GM21367 (cell line): Measurements from ENCODE around the gene EEF1AKMT4.
"Not testable (repeated sequence)": the region's sequence is repeated elsewhere in the genome, so short reads cannot be mapped to it uniquely, and the experiment has no call there.

Experiments
- ATAC-seq: cut with Tn5 transposase; IDR thresholded peaks from one replicate; pipeline ENCODE4 v1.9.1; 2021; ENCODE audit not compliant: unreplicated experiment

The EEF1AKMT4 gene

GRCh38 chr3:184259878-184260723 lies 10.6 kb downstream of the EEF1AKMT4 start:
- ATAC-seq, result no peak

GRCh38 chr3:184260724-184261269 lies 11.3 kb downstream of the EEF1AKMT4 start:
- ATAC-seq, result no peak

GRCh38 chr3:184261270-184261853 lies 11.9 kb downstream of the EEF1AKMT4 start, which contains the start of gene CAMK2N2:
Gene CAMK2N2, minus strand, starts transcription at chr3:184261553. Its CDS starts 268 bp downstream, at chr3:184261285.
- ATAC-seq, result no peak

GRCh38 chr3:184261854-184262763 lies 12.6 kb downstream of the EEF1AKMT4 start:
- no peak for ATAC-seq

- ATAC-seq, result no peak
Measured at GRCh38 chr3:184262764-184263179, 13.3 kb downstream of the EEF1AKMT4 start.

GRCh38 chr3:184267249-184267648 lies 17.8 kb downstream of the EEF1AKMT4 start:
- ATAC-seq, result not testable (repeated sequence)

- ATAC-seq, result no peak
Measured at GRCh38 chr3:184272269-184272668, 22.8 kb downstream of the EEF1AKMT4 start.

- no peak for ATAC-seq
Measured at GRCh38 chr3:184275381-184275701, 25.9 kb downstream of the EEF1AKMT4 start.

- no peak for ATAC-seq
Measured at GRCh38 chr3:184275961-184276910, 26.8 kb downstream of the EEF1AKMT4 start, which contains the start of gene ECE2. Gene ECE2, plus strand, starts transcription at chr3:184276022. Its CDS starts 132 bp downstream, at chr3:184276154.

GRCh38 chr3:184277366-184277765 lies 27.9 kb downstream of the EEF1AKMT4 start:
- no peak for ATAC-seq

GRCh38 chr3:184282941-184283340 lies 33.5 kb downstream of the EEF1AKMT4 start:
- ATAC-seq, result no peak

- ATAC-seq, result no peak
Measured at GRCh38 chr3:184283681-184284080, 34.2 kb downstream of the EEF1AKMT4 start.

GRCh38 chr3:184284696-184285095 lies 35.2 kb downstream of the EEF1AKMT4 start:
- ATAC-seq, result no peak

- no peak for ATAC-seq
Measured at GRCh38 chr3:184289426-184289938, 40.0 kb downstream of the EEF1AKMT4 start.

- ATAC-seq, result no peak
Measured at GRCh38 chr3:184290331-184290730, 40.9 kb downstream of the EEF1AKMT4 start.

- ATAC-seq, result no peak
Measured at GRCh38 chr3:184291044-184291737, 41.7 kb downstream of the EEF1AKMT4 start.

- ATAC-seq, result no peak
Measured at GRCh38 chr3:184291738-184292445, 42.4 kb downstream of the EEF1AKMT4 start.

GRCh38 chr3:184295771-184296170 lies 46.3 kb downstream of the EEF1AKMT4 start:
- no peak for ATAC-seq
